ENCODE measurements around the gene COPS9.

The COPS9 gene

DNA sequence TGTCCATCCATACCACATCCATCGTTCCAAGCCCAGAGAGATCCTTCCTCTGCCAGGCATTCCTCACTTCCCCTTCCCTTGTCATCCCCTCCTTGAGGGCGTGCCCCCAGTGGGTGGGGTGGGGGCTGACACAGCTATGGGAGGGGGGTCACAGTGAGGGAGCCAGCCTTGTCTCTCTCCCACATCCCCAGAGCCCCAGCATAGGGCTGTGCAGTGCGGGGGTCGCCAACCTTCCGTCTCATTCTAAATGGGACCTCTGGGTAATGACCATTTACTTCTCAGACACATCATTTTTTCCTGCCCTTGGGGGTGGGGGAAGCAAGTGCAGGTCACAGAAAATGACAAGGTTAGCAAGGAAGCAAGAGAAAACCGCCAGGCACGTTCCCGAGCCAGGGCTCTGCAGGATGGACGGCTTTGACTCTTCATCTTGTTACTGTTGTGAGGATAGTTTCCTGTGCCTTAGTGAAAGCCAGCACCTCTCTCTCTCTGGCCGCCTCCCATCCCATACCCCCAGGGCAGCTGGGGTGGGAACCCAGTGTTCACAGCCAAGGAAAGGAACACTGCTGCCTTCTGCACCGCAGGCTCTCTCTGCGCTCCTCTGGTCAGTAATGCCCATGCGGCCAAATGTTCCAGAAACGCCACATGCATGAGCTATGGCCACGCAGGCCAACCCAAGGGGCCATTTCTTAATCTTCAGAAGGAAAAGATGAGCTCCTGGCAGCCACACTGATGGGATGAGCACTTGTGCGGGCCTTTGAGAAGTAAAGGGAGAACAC lies 27.0 kb upstream of the COPS9 start:
- TF ChIP-seq CTCF (IDR thresholded peaks at IDR 0.05; ENCODE audit: low read depth, low read length, missing control alignments) = no peak
- in situ Hi-C loops (cut with HindIII; ENCODE audit: low sequenced_read_pairs) = no loop called here
- DNase-seq (ENCODE audit: low read depth) = no peak
- H3K4me3 ChIP-seq (ENCODE audit: low read depth, low read length) = no peak overlapping the region

- H3K4me3 ChIP-seq (ENCODE audit: low read depth, low read length) = no peak overlapping the region
- DNase-seq (ENCODE audit: low read depth) = no peak
- no peak for TF ChIP-seq CTCF (IDR thresholded peaks at IDR 0.05; ENCODE audit: low read depth, low read length, missing control alignments)
- in situ Hi-C loops (cut with HindIII; ENCODE audit: low sequenced_read_pairs) = no loop called here
These were observed 26.4 kb upstream of the COPS9 start for GRCh38 chr2:240162531-240162930.

- in situ Hi-C loops (cut with HindIII; ENCODE audit: low sequenced_read_pairs) = no loop called here
- TF ChIP-seq CTCF (IDR thresholded peaks at IDR 0.05; ENCODE audit: low read depth, low read length, missing control alignments) = no peak
These were observed 25.9 kb upstream of the COPS9 start for GRCh38 chr2:240162032-240162431.

DNA sequence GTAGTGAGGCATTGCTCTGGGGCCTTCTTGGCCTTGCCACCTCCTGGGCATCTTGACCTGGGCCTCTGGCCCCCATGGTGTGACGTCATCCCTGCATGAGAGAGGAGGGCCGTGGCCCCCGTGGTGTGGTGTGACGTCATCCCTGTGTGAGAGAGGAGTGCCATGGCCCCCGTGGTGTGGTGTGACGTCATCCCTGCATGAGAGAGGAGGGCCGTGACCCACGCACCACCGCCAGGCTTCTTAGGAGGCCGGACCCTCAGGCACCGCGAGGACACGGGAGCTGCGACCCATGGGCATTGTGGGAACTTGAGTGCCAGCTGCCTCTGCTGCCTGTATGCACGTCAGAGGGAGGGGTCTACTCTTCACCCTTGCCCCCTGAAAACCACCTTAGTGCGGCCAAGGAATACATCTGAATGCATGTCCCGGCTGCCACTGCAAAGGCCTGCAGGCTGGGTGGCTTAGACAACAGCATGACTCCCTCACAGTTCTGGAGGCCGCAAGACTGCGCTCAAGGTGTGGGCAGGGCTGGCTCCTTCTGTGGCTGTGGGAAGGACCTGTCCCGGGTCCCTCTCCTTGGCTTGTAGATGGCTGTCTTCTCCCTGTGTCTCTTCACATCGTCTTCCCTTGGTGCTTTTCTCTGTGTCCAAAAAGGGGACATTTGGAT lies 25.1 kb upstream of the COPS9 start:
- DNase-seq (ENCODE audit: low read depth) = no peak
- no peak for TF ChIP-seq CTCF (IDR thresholded peaks at IDR 0.05; ENCODE audit: low read depth, low read length, missing control alignments)
- H3K4me3 ChIP-seq (ENCODE audit: low read depth, low read length) = no peak overlapping the region
- in situ Hi-C loops (cut with HindIII; ENCODE audit: low sequenced_read_pairs) = no loop called here

More at GRCh38 chr2:240162032-240162431, 25.9 kb upstream of the COPS9 start:
- DNase-seq (ENCODE audit: low read depth) = no peak
- H3K4me3 ChIP-seq (ENCODE audit: low read depth, low read length) = no peak overlapping the region

DNA sequence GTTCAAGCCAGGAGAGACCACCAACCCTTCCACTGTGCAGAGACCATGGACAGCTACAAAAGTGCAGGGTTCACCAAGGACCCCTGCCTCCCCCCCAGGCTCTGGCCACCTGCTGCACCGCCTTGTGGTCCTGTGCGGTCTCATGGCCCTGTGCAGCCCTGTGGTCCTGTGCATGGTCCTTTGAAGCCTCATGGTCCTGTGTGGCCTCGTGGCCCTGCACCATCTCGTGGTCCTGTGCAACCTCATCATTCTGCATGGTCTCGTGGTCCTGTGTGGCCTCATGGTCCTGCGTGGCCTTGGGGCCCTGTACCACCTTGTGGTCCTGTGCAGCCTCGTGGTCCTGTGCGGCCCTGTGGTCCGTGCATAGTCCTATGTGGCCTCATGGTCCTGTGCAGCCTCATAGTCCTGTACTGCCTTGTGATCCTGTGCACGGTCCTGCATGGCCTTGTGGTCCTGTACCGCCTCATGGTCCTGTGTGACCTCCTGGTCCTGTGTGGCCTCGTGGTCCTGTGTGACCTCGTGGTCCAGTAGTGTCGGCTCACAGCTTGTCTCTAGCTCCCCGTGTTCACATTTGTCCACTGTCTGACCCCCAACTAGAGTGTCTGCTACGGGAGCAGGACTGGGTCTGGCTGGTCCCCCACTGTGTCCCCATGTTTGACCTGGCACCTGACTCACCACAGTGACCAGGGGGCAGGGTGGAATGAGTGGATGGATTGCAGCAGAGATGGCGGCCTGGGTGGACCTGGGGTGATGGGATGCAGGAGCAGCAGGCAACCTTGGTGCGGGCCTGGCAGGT lies 24.4 kb upstream of the COPS9 start:
- DNase-seq (ENCODE audit: low read depth) = no peak
- in situ Hi-C loops (cut with HindIII; ENCODE audit: low sequenced_read_pairs) = no loop called here
- H3K4me3 ChIP-seq (ENCODE audit: low read depth, low read length) = no peak overlapping the region
- no peak for TF ChIP-seq CTCF (IDR thresholded peaks at IDR 0.05; ENCODE audit: low read depth, low read length, missing control alignments)

GRCh38 chr2:240159251-240159839 lies 23.2 kb upstream of the COPS9 start:
- TF ChIP-seq CTCF (IDR thresholded peaks at IDR 0.05; ENCODE audit: low read depth, low read length, missing control alignments) = no peak
- in situ Hi-C loops (cut with HindIII; ENCODE audit: low sequenced_read_pairs) = no loop called here
- no peak overlapping the region for H3K4me3 ChIP-seq (ENCODE audit: low read depth, low read length)
- DNase-seq (ENCODE audit: low read depth) = no peak
